LNCaP clone FGC (cell line): Measurements from ENCODE around the gene SLF2.

Source experiments
- DNase-seq: peaks from one replicate; pipeline ENCODE4 v3.0.0-alpha.2; 2011; ENCODE audit warnings: low read depth
- H3K4me3 ChIP-seq: 2 replicates; pipeline ENCODE4 v1.5.1; 2011; ENCODE audit warnings: mild to moderate bottlenecking, low read depth, low read length, control low read depth
- TF ChIP-seq, protein P1 (sequence below): IDR thresholded peaks from 2 replicates; pipeline ENCODE4 v1.5.1; 2012; ENCODE audit warnings: mild to moderate bottlenecking; ENCODE audit not compliant: control insufficient read depth, insufficient read depth; ENCODE audit errors: extremely low read depth

SLF2 gene

DNA sequence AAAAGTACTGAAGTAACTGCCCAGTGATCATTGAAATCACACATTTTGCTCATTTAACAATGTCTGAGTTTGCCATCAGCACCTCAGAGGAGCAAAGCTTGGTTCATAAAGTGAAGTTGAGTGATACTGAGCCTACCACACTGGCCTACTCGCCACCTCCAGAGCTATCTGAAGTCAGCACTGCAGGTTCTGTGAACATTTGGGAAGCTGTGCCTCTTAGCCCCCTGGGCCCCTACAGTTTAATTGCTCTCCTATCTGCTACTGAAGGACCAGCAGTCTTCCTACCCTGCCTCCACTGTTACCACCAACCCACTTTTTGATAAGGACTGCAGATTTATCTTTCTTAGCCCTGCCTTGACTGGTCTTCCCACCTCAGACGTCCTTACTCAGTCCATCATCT lies 54.6 kb downstream of the SLF2 start:
- no peak overlapping the region for H3K4me3 ChIP-seq
- DNase-seq = no peak
- TF ChIP-seq, protein P1, sequence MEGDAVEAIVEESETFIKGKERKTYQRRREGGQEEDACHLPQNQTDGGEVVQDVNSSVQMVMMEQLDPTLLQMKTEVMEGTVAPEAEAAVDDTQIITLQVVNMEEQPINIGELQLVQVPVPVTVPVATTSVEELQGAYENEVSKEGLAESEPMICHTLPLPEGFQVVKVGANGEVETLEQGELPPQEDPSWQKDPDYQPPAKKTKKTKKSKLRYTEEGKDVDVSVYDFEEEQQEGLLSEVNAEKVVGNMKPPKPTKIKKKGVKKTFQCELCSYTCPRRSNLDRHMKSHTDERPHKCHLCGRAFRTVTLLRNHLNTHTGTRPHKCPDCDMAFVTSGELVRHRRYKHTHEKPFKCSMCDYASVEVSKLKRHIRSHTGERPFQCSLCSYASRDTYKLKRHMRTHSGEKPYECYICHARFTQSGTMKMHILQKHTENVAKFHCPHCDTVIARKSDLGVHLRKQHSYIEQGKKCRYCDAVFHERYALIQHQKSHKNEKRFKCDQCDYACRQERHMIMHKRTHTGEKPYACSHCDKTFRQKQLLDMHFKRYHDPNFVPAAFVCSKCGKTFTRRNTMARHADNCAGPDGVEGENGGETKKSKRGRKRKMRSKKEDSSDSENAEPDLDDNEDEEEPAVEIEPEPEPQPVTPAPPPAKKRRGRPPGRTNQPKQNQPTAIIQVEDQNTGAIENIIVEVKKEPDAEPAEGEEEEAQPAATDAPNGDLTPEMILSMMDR = no peak

DNA sequence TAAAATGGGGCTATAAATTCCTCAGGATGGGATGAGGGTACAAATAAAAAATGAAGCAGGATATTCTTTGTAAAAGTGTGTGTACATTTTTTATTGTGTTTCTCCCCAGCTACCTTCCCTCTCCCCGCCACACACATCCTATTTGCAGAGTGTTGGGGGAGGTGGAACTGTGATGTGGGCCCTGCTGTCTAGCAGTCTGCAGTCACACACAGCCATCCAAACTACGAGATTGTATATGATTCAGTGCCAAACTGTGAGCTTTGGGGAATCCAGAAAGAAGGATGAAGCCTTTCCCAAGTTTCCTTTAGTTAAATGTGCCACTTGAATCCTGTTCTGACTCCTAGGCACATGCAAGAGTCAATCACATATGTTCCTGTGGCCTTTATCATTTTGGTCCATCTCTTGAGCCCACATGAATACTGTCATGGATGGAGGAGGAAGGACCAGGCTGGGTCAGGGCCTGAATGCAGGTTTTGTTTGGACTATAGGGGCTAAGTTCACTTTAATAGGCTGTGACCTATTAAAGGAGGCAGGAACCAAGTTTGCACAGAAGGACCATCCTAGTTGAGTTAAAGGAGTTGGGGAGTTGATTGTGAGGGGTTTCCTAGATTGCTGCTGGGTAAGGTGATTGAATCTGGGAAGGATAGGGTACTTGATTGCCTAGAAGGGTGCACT lies 55.4 kb downstream of the SLF2 start:
- no peak overlapping the region for H3K4me3 ChIP-seq

DNA sequence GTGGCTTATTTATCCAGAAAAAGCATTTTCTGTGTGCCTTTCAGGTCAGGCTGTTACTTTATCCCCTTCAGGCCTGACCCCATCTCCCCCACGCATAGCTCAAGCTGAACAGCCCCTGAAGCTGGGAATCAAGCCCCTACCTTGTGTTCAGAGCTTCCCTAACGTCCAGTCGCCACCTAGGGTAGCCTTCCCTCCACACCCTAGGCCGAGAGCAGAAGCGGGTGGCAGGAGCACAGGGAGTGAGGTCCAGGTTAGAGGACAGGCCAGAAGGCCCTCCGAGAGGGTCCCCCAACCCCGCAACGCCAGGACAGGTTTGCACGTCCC lies 56.1 kb downstream of the SLF2 start:
- no peak for DNase-seq
- TF ChIP-seq, protein P1 = no peak
- peak overlapping the region; percentile 52; the same call in 1 of the 2 replicates for H3K4me3 ChIP-seq

More for the DNA sequence above, 55.4 kb downstream of the SLF2 start:
- no peak for DNase-seq
- TF ChIP-seq, protein P1 = no peak

DNA sequence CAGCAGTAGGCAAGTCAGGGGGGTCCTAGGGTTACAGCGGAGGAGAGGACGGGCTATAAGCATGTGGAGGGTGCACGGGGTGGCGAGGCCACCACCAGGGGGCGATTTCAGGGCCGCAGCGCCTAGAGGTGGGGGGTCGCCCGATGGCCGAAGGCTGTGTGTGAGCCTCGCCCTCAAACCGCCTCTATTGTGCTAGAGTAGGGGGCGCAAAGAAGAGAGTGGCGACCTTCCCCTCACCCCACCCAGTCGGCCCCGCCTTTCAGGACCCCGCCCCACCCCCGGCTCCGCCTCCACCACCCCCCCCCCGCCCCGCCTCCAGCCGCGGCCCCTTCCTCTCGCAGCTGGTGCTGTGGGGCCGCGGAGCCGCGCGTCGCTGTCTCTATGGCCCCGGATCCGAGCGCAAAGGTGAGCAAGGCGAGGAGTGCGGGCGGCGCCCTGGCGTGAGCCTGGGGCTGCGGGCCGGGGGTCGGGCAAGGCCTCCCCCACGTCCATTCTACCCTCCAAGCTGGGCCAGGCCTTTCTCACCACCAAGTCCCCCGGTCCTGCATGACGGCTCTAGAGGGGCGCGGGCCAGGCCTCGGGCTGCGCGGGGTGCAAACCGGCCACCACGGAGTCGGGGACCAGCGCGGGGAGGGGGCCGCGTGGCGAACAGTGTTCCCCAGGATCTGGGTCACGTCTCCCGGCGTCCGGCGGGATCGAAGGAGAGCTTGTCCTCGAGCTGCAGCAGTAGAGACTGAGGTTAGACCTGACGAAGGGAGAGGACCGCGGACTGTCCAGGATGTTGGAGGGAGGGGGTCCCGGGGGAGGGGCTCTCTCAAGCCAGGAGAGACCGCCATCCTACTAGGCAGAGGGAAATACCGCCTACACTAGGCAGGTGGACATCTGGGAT lies 56.7 kb downstream of the SLF2 start, which contains the start of gene SEMA4G:
Gene SEMA4G, plus strand, starts transcription at position 318 of the 889 bp plus-strand sequence. CDS start 3,409 bp downstream, outside the sequence.
- H3K4me3 ChIP-seq = peak within 1 kb of the TSS; percentile 52
- TF ChIP-seq, protein P1 = peak; percentile 35
- DNase-seq = no peak

DNA sequence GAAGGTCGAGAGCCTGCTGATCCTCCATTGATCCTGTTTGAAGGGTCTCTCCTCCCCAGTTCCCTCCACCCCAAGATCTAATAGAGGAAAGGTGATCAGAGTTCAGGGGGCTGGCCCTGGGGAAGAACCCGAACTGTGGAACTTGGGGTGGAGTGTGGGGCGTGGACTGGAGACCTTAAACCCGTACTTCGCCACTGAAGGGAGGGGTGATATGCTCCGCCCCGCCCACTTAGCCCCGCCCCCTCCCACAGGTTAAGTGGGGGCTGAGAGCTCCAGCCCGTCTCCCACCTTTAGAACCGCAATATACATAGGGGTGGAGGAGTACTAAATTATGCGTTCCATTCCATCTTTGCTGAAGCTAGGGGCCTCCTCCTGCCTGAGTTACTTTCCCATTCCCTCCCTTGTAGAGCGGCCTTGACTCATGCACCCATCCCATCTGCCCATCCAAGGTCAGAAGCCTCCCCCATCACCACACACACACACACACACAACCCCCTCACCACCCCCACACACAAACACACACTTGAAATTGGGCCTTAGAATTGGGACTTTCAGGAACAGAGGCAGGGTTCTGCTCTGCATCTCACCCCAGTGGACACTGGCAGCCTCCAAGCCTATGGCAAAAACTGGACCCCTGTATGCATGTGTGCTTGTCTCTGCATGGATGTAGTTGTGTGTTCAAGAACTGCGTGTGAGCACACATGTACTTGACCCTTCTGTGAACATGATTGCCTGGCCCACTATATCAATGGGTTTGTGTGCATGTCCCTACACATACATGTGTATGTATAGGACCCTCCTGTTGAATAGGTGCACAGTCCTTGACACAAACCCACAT lies 57.5 kb downstream of the SLF2 start:
- DNase-seq = no peak
- H3K4me3 ChIP-seq = peak overlapping the region; percentile 52
- TF ChIP-seq, protein P1 = no peak

DNA sequence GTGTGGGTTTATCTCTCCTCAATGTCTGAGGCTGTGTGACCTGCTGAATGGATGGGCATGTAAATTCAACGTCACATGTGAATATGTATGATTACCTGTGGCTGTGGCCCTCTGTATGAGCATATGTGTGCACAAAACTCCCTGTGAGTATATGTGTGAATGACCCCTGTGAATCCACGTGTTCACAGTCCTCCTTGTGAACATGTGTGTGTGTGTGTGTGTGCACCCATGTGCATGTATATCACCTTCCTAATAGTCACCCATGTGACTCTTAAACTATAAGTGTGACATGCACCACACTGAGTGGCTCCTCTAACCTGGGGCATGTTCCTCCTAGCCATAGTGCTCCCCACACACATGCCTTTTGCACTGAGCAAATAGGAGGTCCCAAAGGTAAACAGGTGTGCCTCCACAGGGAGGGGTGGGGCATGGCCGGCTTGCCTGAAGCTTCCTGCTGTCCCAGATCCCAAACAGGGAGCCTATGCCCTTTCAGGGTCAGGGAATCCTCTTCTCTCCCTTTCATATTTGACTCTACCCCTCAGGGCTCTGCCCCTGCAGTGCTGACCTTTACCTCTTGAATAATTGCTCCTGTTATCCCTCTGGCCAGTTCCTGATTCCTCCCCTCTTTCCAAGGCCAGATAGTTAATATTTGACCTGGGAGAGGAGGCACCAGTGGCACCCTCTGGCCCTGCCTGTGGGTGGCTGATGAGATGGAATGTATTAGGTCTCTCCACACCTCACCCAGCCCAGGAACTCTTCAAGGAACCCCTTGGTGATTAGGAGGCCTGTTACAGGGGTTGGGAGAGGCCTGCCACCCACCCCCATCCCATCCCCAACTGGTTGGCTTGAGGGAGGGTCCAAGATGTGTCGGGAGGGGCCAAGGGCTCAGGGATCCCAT lies 58.4 kb downstream of the SLF2 start:
- no peak for DNase-seq
- H3K4me3 ChIP-seq = no peak overlapping the region
- TF ChIP-seq, protein P1 = no peak
